ENCODE results near the gene MBTPS1. TPM values are rescaled to one million over a fixed set of nuclear protein-coding genes. Genes with fewer than 3 reads are reported as not detected.

The MBTPS1 gene
- polyA plus RNA-seq, 1 donor from 2014 or later = 52.2 TPM

DNA sequence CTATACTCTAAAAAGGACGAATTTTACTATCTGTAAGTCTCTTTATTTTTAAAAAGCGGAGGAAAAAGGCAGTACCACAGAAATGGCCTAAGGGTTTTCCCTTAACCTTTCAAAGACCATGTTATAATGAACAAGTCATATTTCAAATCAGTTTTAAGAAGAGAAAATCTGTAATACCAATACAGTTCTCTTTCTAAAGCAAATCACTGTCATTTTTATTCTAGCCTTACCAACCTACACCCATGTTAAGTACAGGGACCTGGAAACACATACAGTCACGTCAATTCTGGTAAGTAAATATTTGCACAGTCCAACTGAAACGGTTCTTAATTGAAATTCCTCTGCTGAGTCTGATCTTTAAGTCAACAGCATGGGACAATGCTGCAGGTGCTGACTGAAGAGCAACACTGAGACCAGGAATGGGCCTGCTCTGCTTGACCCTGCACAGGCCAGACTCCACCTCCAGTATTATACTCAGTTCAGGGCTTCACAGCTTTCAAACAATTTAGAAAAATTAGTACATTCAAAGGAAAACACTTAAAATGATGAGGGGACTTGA lies 20.2 kb downstream of the MBTPS1 start:
- H3K36me3 Mint-ChIP-seq = peaks cover 8% of the 10 kb centered on the region
- no peaks in the 10 kb centered on the region for H3K9me3 Mint-ChIP-seq
- H3K27ac Mint-ChIP-seq = no peak overlapping the region
- peaks cover under 1 to 3% (median 1%) of the 10 kb centered on the region in 3 donors for H3K4me1 Mint-ChIP-seq
- H3K4me3 Mint-ChIP-seq = no peak overlapping the region
- H3K27me3 Mint-ChIP-seq = no peaks in the 10 kb centered on the region

DNA sequence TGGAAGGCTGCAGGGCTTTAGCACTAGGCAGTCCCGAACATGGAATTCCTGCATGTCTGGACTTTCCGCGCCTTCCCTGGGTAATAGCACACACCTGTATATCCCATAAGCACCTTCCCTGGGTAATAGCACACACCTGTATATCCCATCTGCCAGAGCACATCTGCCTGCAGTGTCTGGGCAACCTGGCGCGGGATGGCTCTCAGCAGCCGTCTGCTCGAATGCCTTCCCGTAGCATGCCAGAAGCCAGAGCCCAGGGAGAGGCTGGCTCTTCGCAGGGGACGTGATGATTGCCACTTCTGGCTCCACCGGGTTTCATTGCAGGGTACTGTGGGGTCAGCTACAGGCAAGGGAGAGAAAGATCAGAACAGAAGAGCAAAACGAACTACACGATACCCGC lies 21.3 kb downstream of the MBTPS1 start:
- Mint-ChIP-seq H3K27me3 (no peaks in the 10 kb centered on the region), H3K36me3 (peaks cover 10% of the 10 kb centered on the region), H3K4me1 (peaks cover 0 to 3% (median 0%) of the 10 kb centered on the region in 3 donors), H3K9me3 (no peaks in the 10 kb centered on the region), H3K27ac (no peak overlapping the region), H3K4me3 (no peak overlapping the region)

- Mint-ChIP-seq H3K4me1 (peaks cover 5 to 9% (median 6%) of the 10 kb centered on the region in 3 donors), H3K27me3 (no peaks in the 10 kb centered on the region), H3K4me3 (no peak overlapping the region), H3K36me3 (peaks cover 10% of the 10 kb centered on the region), H3K9me3 (no peaks in the 10 kb centered on the region), H3K27ac (peak overlapping the region in 1 of 3 donors; percentile 31)
These were observed 22.9 kb downstream of the MBTPS1 start for GRCh38 chr16:84093879-84094270.

GRCh38 chr16:84093120-84093878 lies 23.4 kb downstream of the MBTPS1 start:
- no peak overlapping the region for H3K27ac Mint-ChIP-seq
- H3K36me3 Mint-ChIP-seq = peaks cover 10% of the 10 kb centered on the region

GRCh38 chr16:84091460-84091859 lies 25.3 kb downstream of the MBTPS1 start:
- H3K4me3 Mint-ChIP-seq = no peak overlapping the region
- peaks cover 16 to 17% (median 16%) of the 10 kb centered on the region in 3 donors for H3K4me1 Mint-ChIP-seq
- H3K9me3 Mint-ChIP-seq = no peaks in the 10 kb centered on the region
- no peak overlapping the region for H3K27ac Mint-ChIP-seq
- H3K36me3 Mint-ChIP-seq = peaks cover 14% of the 10 kb centered on the region
- H3K27me3 Mint-ChIP-seq = no peaks in the 10 kb centered on the region

More at GRCh38 chr16:84093120-84093878, 23.4 kb downstream of the MBTPS1 start:
- Mint-ChIP-seq H3K4me1 (peaks cover 8 to 11% (median 11%) of the 10 kb centered on the region in 3 donors), H3K27me3 (no peaks in the 10 kb centered on the region), H3K9me3 (no peaks in the 10 kb centered on the region), H3K4me3 (no peak overlapping the region)

- no peaks in the 10 kb centered on the region for H3K9me3 Mint-ChIP-seq
- H3K27me3 Mint-ChIP-seq = no peaks in the 10 kb centered on the region
- peaks cover 22 to 24% (median 23%) of the 10 kb centered on the region in 3 donors for H3K4me1 Mint-ChIP-seq
- peak overlapping the region in 1 of 3 donors; percentile 86 for H3K27ac Mint-ChIP-seq
- H3K36me3 Mint-ChIP-seq = peaks cover 14% of the 10 kb centered on the region
- H3K4me3 Mint-ChIP-seq = no peak overlapping the region
These were observed 26.5 kb downstream of the MBTPS1 start for GRCh38 chr16:84090211-84090610.

DNA sequence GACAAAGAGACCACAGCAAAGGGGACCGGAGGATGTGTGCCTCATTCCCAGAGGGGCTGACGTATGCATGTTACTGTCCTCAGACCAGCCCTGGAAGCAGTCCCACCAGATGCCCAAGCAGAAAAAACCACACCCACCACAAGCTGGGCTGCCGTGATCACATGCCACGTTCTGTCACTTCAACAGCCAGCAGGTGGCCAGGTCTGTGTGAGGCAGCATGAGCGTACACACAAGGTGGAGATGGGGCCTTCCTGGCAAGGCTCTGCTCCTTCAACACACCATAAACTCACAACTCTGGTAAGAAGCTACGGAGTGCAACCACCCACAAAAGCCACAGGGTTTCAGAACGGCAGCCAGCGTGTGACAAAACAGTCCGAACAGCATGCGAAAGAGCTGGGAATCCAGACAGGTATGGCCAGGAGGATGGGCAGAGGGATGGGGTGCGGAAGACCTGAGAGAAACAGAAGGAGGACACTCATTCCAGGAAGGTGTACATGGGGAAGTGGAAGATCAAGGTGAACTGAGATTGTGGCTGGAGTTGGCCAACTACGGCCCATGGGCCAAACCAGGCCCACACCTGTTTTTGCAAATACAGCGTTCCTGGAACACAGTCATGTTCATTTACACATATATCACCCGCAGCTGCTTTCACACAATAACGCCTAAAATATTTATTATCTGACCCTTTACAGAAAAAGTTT lies 27.9 kb downstream of the MBTPS1 start:
- H3K27me3 Mint-ChIP-seq = no peaks in the 10 kb centered on the region
- peak overlapping the region; percentile 1 to 67 (median 7) for H3K27ac Mint-ChIP-seq
- peaks cover 14% of the 10 kb centered on the region for H3K36me3 Mint-ChIP-seq
- H3K4me1 Mint-ChIP-seq = peaks cover 26 to 27% (median 27%) of the 10 kb centered on the region in 3 donors
- peak overlapping the region in 1 of 4 donors; percentile 67 for H3K4me3 Mint-ChIP-seq
- H3K9me3 Mint-ChIP-seq = no peaks in the 10 kb centered on the region

DNA sequence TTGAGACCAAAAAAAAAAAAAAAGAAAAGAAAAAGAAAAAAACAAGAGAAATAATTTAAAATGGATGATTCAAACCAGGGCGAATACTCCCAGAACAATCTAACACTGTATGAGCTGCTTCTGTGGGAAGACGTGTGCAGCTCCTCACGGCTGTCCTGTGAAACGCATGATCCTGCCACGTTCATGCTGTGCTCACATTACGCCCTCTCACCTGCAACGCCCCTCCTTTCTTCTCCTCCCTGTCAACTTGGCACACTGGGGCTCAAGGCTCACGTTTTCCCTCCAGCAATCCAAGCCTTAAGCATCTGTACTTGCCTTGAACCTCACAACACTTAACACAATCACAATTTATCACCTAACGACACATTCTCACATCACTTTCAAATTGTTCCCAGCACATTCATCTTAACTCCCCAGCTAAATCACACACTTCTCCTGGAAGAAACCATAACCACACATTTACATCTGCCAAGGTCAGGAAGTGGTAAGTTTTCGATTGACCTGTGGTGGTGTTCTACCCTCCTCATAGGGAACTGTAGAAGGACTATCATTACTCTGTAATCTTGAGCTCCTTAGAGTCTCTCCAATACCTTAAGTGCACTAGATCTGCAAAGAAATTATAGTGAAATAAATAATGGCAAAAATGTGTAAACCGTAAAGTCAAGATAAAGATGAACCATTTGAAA lies 29.1 kb downstream of the MBTPS1 start:
- Mint-ChIP-seq H3K36me3 (peaks cover 10% of the 10 kb centered on the region), H3K27me3 (no peaks in the 10 kb centered on the region), H3K9me3 (no peaks in the 10 kb centered on the region), H3K4me3 (no peak overlapping the region), H3K4me1 (peaks cover 24 to 27% (median 26%) of the 10 kb centered on the region in 3 donors), H3K27ac (peak overlapping the region in 1 of 3 donors; percentile 28)

DNA sequence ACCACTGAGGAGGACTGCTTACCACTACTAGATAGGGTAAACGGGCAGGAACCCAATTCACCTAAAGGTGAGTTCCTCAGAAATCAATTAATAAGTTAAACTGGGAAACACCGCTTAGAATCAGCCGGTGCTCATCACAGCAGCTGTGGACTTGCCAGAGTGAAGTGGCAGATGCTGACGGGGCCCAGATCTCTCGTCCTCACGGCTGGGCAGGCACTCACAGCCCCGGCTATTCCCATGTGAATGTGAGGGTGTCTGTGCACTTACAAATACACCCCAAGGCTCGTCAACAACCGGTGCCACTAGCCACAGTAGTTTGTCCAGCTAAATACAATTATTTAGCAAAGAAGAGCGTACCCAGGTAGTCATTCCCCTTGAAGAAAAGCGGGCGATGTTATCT lies 29.7 kb downstream of the MBTPS1 start:
- no peaks in the 10 kb centered on the region for H3K9me3 Mint-ChIP-seq
- peaks cover 24 to 27% (median 26%) of the 10 kb centered on the region in 3 donors for H3K4me1 Mint-ChIP-seq
- H3K27me3 Mint-ChIP-seq = no peaks in the 10 kb centered on the region
- H3K36me3 Mint-ChIP-seq = peaks cover 8% of the 10 kb centered on the region
- H3K4me3 Mint-ChIP-seq = no peak overlapping the region
- no peak overlapping the region for H3K27ac Mint-ChIP-seq

DNA sequence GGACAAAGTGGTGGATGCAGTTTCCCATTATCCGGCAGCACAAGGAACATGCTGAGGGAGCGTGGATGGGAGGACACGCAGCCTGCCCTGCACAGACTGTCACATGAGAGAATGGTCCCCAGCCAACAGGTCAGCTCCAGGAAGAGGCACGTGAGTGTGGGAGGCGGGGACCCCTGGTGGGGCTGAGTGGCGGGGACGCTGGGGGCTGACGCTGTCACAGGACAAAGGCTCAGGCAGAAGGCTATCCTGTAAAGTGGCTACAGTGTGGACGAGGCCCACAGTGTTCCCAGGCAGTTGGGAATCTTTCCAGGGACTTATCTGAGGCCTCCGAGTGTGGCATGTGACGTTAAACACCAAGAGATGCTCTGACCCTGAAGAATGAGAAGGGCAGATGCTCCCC lies 30.4 kb downstream of the MBTPS1 start:
- Mint-ChIP-seq H3K27ac (no peak overlapping the region), H3K36me3 (peaks cover 5% of the 10 kb centered on the region), H3K4me1 (peaks cover 24 to 27% (median 26%) of the 10 kb centered on the region in 3 donors), H3K27me3 (no peaks in the 10 kb centered on the region), H3K4me3 (no peak overlapping the region), H3K9me3 (no peaks in the 10 kb centered on the region)

GRCh38 chr16:84085773-84086172 lies 31.0 kb downstream of the MBTPS1 start:
- Mint-ChIP-seq H3K4me1 (peaks cover 25 to 27% (median 26%) of the 10 kb centered on the region in 3 donors), H3K4me3 (no peak overlapping the region), H3K9me3 (no peaks in the 10 kb centered on the region), H3K36me3 (peaks cover 6% of the 10 kb centered on the region), H3K27ac (peak overlapping the region in 2 of 3 donors; percentile 41 to 67), H3K27me3 (no peaks in the 10 kb centered on the region)

DNA sequence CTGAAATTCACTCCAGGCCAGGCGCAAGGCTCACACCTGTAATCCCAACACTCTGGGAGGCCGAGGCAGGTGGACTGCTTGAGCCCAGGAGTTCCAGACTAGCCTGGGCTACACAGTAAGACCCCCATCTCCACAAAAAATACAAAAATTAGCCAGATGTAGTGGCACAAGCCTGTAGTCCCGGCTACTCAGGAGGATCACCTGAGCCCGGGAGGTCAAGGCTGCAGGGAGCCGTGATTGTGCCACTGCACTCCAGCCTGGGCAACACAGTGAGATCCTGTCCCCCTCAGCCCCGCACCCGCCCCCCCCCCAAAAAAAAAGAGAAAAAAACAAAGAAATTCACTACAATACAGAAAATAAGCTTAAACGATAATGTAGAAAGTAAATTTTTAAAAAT lies 31.5 kb downstream of the MBTPS1 start:
- Mint-ChIP-seq H3K36me3 (peaks cover 6% of the 10 kb centered on the region), H3K9me3 (no peaks in the 10 kb centered on the region), H3K4me1 (peaks cover 26 to 27% (median 26%) of the 10 kb centered on the region in 3 donors), H3K4me3 (no peak overlapping the region), H3K27ac (no peak overlapping the region), H3K27me3 (no peaks in the 10 kb centered on the region)

DNA sequence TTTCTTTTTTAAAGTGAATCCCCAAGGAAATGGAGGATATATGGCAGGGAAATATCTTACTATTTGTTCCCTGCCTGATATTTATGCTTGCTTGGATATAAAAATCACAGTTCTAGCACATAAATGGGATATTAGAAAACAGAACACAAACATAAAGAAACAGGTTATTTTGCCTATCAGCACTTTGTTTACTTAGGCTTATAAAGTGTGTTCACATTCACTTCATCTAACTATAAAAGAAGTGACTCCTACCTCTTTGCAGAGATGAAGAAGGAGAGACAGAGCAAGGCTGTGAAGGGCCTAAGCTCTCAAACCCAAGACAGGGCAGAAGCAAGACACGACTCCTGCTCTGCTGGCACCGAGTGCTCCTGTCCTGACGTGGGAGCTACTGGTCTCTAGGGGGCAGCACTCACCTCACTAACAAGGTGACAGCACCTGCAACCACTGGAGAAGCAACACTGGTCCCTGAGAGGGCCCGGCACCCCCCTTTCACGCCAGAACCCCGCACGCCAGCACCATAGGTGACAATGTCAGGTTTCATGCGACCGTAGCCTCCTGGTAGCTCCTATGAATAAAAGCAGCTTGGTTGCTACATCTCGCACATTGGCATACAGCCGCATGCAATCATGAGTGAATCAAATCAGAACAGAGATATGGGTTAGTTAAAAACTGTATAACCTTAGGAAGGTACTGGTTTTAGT lies 32.0 kb downstream of the MBTPS1 start:
- Mint-ChIP-seq H3K27ac (peak overlapping the region in 1 of 3 donors; percentile 16), H3K36me3 (peaks cover 6% of the 10 kb centered on the region), H3K27me3 (no peaks in the 10 kb centered on the region), H3K9me3 (no peaks in the 10 kb centered on the region), H3K4me1 (peaks cover 26 to 27% (median 27%) of the 10 kb centered on the region in 3 donors), H3K4me3 (peak overlapping the region in 1 of 4 donors; percentile 60)

DNA sequence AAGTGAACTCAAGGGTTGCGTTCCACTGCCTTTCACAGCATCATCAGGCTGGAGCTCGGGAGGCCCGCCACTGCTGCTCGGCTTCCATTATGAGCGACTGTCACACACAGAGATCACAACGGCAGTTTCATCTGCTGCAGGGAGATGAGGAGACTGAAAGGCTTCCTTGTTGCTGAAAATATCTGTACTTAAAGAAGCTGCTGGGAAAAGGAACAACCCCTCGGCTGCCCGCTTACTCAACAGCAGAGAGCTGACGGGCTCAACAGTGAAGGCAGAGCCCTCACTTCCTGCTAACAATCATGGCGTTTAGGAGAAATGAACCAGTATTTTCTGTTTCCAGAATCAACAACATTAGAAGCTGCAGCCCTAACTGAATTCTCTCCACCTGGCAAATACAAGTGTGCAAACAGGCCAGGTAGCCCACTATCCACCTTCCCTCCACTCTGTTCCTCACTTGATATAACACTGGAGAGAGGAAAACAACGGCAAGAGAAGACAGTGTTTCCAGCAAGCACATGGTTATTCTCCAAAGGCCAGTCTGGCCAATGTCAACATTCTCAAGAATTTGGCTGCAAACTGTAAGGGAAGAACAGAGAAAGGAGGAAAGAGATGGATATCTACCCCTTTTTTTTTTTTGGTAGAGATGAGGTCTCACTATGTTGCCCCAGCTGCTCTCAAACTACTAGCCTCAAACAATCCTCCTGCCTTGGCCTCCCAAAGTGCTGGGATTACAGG lies 33.7 kb downstream of the MBTPS1 start:
- H3K27me3 Mint-ChIP-seq = no peaks in the 10 kb centered on the region
- H3K36me3 Mint-ChIP-seq = peaks cover 6% of the 10 kb centered on the region
- H3K9me3 Mint-ChIP-seq = no peaks in the 10 kb centered on the region
- H3K4me1 Mint-ChIP-seq = peaks cover 16 to 19% (median 18%) of the 10 kb centered on the region in 3 donors
- H3K4me3 Mint-ChIP-seq = no peak overlapping the region
- H3K27ac Mint-ChIP-seq = no peak overlapping the region
